Hepatocyte (in vitro differentiated cells): Measurements from ENCODE around the gene NDUFA7.

Source experiments
- EZH2 ChIP-seq: fragments of 200-600 bp; sonication (generic); IDR thresholded peaks from 2 replicates; pipeline ENCODE4 v1.6.1; 2016; ENCODE audit warnings: antibody characterized with exemption, mild to moderate bottlenecking, borderline replicate concordance
- TF ChIP-seq, protein P1 (sequence below): fragments of 200-600 bp; sonication (generic); IDR thresholded peaks from 2 replicates; pipeline ENCODE4 v1.5.1; 2016; ENCODE audit warnings: antibody characterized with exemption, mild to moderate bottlenecking; ENCODE audit not compliant: poor library complexity

- no peak for TF ChIP-seq EZH2
- TF ChIP-seq, protein P1, sequence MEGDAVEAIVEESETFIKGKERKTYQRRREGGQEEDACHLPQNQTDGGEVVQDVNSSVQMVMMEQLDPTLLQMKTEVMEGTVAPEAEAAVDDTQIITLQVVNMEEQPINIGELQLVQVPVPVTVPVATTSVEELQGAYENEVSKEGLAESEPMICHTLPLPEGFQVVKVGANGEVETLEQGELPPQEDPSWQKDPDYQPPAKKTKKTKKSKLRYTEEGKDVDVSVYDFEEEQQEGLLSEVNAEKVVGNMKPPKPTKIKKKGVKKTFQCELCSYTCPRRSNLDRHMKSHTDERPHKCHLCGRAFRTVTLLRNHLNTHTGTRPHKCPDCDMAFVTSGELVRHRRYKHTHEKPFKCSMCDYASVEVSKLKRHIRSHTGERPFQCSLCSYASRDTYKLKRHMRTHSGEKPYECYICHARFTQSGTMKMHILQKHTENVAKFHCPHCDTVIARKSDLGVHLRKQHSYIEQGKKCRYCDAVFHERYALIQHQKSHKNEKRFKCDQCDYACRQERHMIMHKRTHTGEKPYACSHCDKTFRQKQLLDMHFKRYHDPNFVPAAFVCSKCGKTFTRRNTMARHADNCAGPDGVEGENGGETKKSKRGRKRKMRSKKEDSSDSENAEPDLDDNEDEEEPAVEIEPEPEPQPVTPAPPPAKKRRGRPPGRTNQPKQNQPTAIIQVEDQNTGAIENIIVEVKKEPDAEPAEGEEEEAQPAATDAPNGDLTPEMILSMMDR: no peak
These were observed 45.0 kb upstream of the NDUFA7 start for GRCh38 chr19:8366121-8366581.
